Thyroid gland (tissue), 4 donors: ENCODE data around the gene ADARB1.

Source experiments
- POLR2A ChIP-seq, 2 donors: fragments of 450-650 bp; IDR thresholded peaks; one replicate each; pipeline ENCODE4 v1.6.1; 2017; ENCODE audit warnings: antibody characterized with exemption in 2 of 2, mild to moderate bottlenecking in 2 of 2, moderate library complexity in 1 of 2
- TF ChIP-seq, protein P1 (sequence below), 6 experiments: fragments of 200-600 bp in 3 of 6; fragments of 450-650 bp in 3 of 6; sonication (generic) in 3 of 6; IDR thresholded peaks; one replicate each; pipeline ENCODE4 v1.5.1; 2016 to 2019; ENCODE audit warnings: antibody characterized with exemption in 6 of 6, mild to moderate bottlenecking in 2 of 6, inconsistent platforms in 1 of 6, moderate library complexity in 1 of 6

DNA sequence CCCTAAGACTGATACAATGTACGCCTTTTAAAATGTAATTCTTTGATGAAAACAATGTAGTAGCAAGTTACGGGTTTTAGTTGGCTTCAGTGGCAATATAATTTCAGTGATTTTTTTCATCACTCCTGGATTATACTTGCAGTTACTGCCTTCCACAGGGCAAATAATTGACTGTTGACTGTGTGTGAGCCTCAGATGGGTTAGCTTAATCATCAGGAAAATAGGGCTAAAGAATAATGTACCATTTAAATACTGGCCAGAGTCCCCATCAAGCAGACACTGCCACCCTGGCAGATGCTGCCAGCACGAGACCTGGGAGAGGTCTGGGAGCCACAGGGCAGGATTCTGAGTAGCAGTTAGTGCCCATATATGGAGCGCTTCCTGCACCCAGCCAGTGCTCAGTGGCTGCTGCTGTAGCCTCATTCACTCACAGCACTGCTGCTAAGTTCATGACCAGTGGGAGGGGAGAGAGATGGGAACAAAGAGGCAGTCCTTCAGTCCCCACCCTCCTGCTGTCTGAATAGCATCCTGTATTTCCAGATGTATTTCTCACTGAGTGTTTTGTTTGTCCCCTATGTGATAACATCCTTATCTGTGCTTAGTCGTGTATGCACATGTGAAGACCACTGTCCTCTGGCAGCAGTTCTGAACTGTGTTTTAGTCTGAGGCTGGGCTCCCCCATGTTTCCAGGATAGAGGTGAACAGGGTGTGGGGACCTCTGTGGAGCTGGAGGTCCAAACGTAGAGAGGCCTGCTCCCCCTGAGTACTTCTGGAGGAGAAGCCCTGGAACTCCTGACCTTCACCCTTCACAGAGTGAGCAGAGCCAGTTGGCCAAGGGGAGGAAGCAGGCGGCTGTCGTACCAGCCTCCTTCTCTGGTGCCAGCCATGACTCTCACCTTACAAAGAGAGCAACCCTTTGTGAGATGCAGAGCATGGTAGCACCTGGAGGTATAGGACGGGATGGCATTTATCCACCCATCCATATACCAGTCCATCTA is 80.4 kb downstream of the ADARB1 start:
- TF ChIP-seq, protein P1, sequence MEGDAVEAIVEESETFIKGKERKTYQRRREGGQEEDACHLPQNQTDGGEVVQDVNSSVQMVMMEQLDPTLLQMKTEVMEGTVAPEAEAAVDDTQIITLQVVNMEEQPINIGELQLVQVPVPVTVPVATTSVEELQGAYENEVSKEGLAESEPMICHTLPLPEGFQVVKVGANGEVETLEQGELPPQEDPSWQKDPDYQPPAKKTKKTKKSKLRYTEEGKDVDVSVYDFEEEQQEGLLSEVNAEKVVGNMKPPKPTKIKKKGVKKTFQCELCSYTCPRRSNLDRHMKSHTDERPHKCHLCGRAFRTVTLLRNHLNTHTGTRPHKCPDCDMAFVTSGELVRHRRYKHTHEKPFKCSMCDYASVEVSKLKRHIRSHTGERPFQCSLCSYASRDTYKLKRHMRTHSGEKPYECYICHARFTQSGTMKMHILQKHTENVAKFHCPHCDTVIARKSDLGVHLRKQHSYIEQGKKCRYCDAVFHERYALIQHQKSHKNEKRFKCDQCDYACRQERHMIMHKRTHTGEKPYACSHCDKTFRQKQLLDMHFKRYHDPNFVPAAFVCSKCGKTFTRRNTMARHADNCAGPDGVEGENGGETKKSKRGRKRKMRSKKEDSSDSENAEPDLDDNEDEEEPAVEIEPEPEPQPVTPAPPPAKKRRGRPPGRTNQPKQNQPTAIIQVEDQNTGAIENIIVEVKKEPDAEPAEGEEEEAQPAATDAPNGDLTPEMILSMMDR (IDR thresholded peaks at IDR 0.05): no peak
- TF ChIP-seq POLR2A (IDR thresholded peaks at IDR 0.05): no peak
